Hematopoietic multipotent progenitor cell (in vitro differentiated cells): ENCODE measurements around the gene ZFYVE9. TPM values are rescaled to one million over a fixed set of nuclear protein-coding genes. Genes with fewer than 3 reads are reported as not detected.
"Not testable (repeated sequence)": the region's sequence is repeated elsewhere in the genome, so short reads cannot be mapped to it uniquely, and the experiment has no call there.

ENCODE experiments used
- DNase-seq, 3 donors: peaks; one replicate each; pipeline ENCODE4 v3.0.0-alpha.2; 2011 to 2015; ENCODE audit warnings: low read depth in 2 of 3, low spot score in 2 of 3
- total RNA-seq: library from RNA; depleted of rRNA; stranded (reverse); fragments of >200 nt; gene quantifications from one replicate; pipeline ENCODE4 v1.2.3, GENCODE V29; 2012

ZFYVE9 gene
- total RNA-seq, 1 donor, result 4.8 TPM

DNA sequence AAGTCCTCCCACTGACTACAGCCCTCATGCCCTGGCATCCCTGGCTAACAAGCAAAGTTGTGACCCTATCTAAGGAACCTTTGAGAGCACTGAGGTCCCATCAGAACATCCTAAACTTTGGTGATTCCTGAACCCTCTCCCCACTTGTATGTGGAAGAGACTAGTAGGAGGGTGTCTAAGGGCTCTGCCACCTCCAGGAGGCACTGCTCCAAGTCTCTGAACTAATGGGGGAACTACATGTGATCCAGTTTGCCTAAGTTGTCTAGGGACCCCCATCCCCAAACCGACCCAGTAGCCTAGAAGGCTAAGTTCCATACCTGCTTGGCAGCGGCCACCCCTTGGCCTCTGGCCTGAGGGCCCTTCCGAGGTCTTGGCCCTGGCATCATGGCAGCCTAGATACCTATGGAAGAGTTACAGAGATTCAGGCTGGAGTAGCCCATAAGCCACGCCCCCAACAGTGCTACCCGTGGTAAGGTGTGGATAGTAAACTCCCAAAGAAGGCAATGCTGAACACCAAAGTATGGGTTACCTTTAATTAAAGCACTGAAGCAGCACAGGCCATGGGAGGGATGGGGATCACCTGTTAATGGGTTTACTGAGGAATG lies 222.4 kb downstream of the ZFYVE9 start:
- DNase-seq, result no peak

DNA sequence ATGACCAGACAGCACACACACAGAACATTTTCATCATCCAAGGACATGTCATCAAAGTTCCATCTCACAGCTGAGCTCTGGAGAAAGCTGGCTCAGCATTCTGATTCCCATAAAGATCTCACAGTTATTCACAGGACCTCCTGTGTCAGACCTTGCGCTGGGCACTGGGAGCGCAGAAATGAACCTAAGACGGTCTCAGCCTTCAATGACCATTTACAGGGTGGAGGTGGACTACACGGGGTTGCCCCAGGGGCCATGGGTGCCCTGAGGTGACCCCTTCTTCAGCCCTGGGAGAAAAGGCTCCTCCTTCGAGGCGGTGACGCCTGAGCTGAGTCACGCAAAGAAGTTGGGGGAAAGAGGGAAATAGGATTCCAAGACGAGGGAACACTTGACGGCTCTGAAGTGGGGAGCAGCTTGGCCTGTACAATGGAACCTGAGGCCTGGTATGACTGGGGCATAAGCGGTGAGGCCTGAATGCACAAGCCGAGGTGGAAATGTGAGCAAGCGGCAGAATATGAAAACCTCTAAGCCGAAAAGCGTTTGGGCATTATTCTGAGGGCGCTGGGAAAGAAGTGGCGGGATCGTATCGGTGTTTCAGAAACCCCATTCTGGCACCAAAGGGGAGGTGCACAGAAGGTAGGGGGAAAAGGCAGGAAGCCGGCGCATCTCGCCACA lies 223.3 kb downstream of the ZFYVE9 start:
- peak in 1 of 3 donors; percentile 40 for DNase-seq

- DNase-seq, result peak; percentile 99 to 100 (median 100)
These were observed 224.0 kb downstream of the ZFYVE9 start, which contains the start of gene CC2D1B for GRCh38 chr1:52365746-52366516. Gene CC2D1B, minus strand, starts transcription at chr1:52366205. Its CDS starts 1,585 bp downstream, at chr1:52364620.

GRCh38 chr1:52366517-52366827 lies 224.6 kb downstream of the ZFYVE9 start:
- DNase-seq, result no peak

DNA sequence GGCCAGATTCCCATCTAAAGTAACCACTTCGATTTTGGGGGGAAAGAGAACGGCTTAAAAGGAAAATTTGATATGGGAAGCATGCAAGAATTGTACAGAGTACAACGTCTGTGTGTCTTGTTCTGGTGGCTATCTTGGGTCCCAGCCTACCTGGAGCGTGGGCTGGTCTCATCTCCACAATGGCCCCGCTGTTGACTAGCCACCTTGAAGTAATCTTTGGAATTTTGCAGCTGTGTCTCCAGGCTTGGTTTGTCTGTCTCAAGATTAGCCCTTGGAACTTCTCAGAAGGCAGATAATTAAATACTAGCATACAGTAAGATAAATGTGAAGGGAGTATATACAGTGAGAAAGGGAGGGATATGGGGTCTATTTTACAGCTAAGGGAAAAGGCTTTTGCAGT lies 225.4 kb downstream of the ZFYVE9 start:
- no peak for DNase-seq

GRCh38 chr1:52368383-52369172 lies 226.7 kb downstream of the ZFYVE9 start:
- peak; percentile 25 to 64 (median 54) for DNase-seq

DNA sequence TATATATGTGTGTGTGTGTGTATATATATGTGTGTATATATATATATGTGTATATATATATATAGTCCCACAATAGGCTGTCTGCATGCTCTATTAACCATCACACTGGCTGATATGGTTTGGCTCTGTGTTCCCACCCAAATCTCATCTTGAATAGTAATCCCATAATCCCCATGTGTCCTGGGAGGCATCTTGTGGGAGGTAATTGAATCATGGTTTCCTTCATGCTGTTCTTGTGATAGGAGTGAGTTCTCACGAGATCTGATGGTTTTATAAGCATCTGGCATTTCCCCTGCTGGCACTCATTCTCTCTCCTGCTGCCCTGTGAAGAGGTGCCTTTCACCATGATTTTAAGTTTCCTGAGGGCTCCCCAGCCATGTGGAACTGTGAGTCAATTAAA lies 228.0 kb downstream of the ZFYVE9 start:
- DNase-seq, result not testable (repeated sequence)

DNA sequence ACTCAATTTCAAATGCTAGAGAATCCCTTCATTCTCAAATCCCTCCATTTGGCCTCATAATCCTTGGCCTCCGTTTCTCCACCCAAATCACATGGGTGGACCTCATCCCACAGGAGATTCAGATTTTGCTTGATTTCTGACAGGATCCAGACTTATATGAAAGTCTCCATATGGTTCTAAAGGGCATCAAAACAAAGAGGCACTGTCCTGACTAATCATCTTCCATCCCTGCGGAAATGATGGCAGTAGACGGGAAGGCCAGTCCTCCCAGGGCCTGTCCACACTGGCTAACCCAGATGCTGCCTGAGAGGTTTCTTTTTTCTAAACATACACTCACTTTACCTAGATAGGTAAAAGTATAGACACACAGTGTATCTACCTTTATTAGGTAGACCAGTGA lies 243.5 kb downstream of the ZFYVE9 start:
- DNase-seq, result no peak

DNA sequence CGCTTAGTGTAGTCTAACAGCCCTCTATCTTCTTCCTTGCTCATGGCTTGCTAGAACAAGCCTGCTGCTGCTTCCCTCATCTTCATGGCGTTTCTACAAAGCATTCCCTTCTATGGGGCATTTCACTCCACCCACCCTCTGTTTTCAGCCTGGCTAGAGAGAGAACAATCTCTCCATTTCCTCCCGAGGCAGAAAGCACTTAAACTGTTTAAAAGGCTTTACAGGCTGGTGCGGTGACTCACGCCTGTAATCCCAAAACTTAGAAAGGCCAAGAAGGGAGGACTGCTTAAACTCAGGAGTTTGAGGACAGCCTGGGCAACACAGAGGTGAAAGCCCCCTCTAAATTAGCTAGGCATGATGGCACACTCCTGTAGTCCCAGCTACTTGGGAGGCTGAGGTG lies 244.6 kb downstream of the ZFYVE9 start:
- DNase-seq, result no peak

- no peak for DNase-seq
These were observed 251.3 kb downstream of the ZFYVE9 start for GRCh38 chr1:52393174-52393573.

Other genes starting within 250 kb of the ZFYVE9 start
- gene RAB3B, start 151.4 kb upstream of the ZFYVE9 start, total RNA-seq, result under 0.01 TPM
- gene KTI12, start 108.3 kb upstream of the ZFYVE9 start, total RNA-seq, result 24.0 TPM
- gene TXNDC12, start 86.9 kb upstream of the ZFYVE9 start, total RNA-seq, result 18.9 TPM
- 17.5 TPM for gene BTF3L4, start 85.8 kb upstream of the ZFYVE9 start, total RNA-seq
- gene CC2D1B, start 224.1 kb downstream of the ZFYVE9 start, total RNA-seq, result 30.2 TPM